ENCODE data around the gene RARRES2.
"Not testable (repeated sequence)": the region's sequence is repeated elsewhere in the genome, so short reads cannot be mapped to it uniquely, and the experiment has no call there.

RARRES2 gene

GRCh38 chr7:150335774-150336112 is 5.7 kb downstream of the RARRES2 start:
- DNase-seq = no peak

- DNase-seq = no peak
Observed at GRCh38 chr7:150335108-150335773, 6.2 kb downstream of the RARRES2 start.

- no peak for DNase-seq
Observed at GRCh38 chr7:150334108-150334507, 7.3 kb downstream of the RARRES2 start.

- DNase-seq = no peak
Observed at GRCh38 chr7:150333659-150334058, 7.8 kb downstream of the RARRES2 start.

GRCh38 chr7:150332852-150333635 is 8.4 kb downstream of the RARRES2 start:
- DNase-seq = no peak

GRCh38 chr7:150330211-150330885 is 11.1 kb downstream of the RARRES2 start:
- DNase-seq = no peak

- no peak for DNase-seq
Observed at GRCh38 chr7:150329331-150330120, 11.9 kb downstream of the RARRES2 start.

GRCh38 chr7:150327308-150327707 is 14.1 kb downstream of the RARRES2 start:
- DNase-seq = no peak

GRCh38 chr7:150326657-150327268 is 14.7 kb downstream of the RARRES2 start:
- DNase-seq = no peak

GRCh38 chr7:150325901-150326300 is 15.5 kb downstream of the RARRES2 start:
- DNase-seq = no peak

GRCh38 chr7:150325110-150325611 is 16.3 kb downstream of the RARRES2 start:
- DNase-seq = no peak

GRCh38 chr7:150324373-150324961 is 17.0 kb downstream of the RARRES2 start:
- peak; percentile 53 for DNase-seq

GRCh38 chr7:150323682-150324372 is 17.6 kb downstream of the RARRES2 start:
- no peak for DNase-seq

GRCh38 chr7:150322833-150323681 is 18.4 kb downstream of the RARRES2 start, which contains the start of the genes ACTR3C and LRRC61:
ACTR3C (minus strand) TSS chr7:150323545; CDS start chr7:150295296, 28,249 bp downstream.
LRRC61 (plus strand) TSS chr7:150323355; CDS start chr7:150336862, 13,507 bp downstream.
- DNase-seq = peak; percentile 86

GRCh38 chr7:150322114-150322832 is 19.2 kb downstream of the RARRES2 start:
- DNase-seq = peak; percentile 78

GRCh38 chr7:150321788-150322113 is 19.7 kb downstream of the RARRES2 start:
- peak; percentile 60 for DNase-seq

- DNase-seq = no peak
Observed at GRCh38 chr7:150317748-150318444, 23.5 kb downstream of the RARRES2 start.

- not testable (repeated sequence) for DNase-seq
Observed at GRCh38 chr7:150316987-150317386, 24.4 kb downstream of the RARRES2 start.
